Ishikawa (cell line): ENCODE data around the gene CAMK2D.

Experiments
- TAF1 ChIP-seq: IDR thresholded peaks from 2 replicates; pipeline ENCODE4 v1.6.1; 2012; ENCODE audit warnings: low read depth, mild to moderate bottlenecking
- ZBTB7A ChIP-seq: IDR thresholded peaks from 2 replicates; pipeline ENCODE4 v1.6.1; 2012; ENCODE audit warnings: low read depth

DNA sequence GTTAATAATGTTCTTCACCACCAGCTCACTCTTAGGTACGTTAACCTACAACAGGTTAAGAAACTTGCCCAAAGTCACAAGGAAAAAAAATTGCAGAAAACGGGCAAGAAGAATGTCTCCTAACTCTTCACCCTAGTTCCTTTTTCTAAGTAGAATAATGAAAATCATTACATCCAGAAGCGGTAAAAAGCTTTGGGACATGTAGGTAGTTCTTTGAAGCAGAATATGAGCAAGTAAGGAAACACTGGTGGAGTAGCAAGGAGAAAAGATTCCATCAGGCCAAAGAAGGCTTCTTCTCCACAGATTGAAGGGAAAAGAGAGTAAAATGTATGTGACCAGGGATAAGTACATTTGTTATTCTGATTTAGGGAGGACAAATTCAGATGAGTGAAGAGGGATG is 4.1 kb downstream of the CAMK2D start:
- no peak for TF ChIP-seq ZBTB7A
- no peak for TF ChIP-seq TAF1
